GM19397 (cell line): ENCODE measurements around the gene CCT3.

Experiments
- ATAC-seq: cut with Tn5 transposase; IDR thresholded peaks from one replicate; pipeline ENCODE4 v1.9.1; 2021; ENCODE audit warnings: mild to moderate bottlenecking, moderate library complexity; ENCODE audit not compliant: unreplicated experiment

CCT3 gene

GRCh38 chr1:156282479-156283222 lies 55.4 kb downstream of the CCT3 start, which contains the start of gene SMG5:
Gene SMG5, minus strand, starts transcription at chr1:156282825. Its CDS starts 145 bp downstream, at chr1:156282680.
- peak; percentile 90 for ATAC-seq

- peak; percentile 7 for ATAC-seq
These were observed 56.2 kb downstream of the CCT3 start for GRCh38 chr1:156281693-156282478.

- no peak for ATAC-seq
These were observed 56.8 kb downstream of the CCT3 start for GRCh38 chr1:156281281-156281680.

- ATAC-seq = no peak
These were observed 58.3 kb downstream of the CCT3 start for GRCh38 chr1:156279837-156280236.

- no peak for ATAC-seq
These were observed 61.1 kb downstream of the CCT3 start for GRCh38 chr1:156276966-156277381.

- ATAC-seq = no peak
These were observed 61.6 kb downstream of the CCT3 start for GRCh38 chr1:156276532-156276931.

GRCh38 chr1:156270314-156270713 lies 67.8 kb downstream of the CCT3 start:
- no peak for ATAC-seq

- ATAC-seq = no peak
These were observed 69.8 kb downstream of the CCT3 start for GRCh38 chr1:156268336-156268735.

- ATAC-seq = no peak
These were observed 72.0 kb downstream of the CCT3 start for GRCh38 chr1:156266051-156266450.

- ATAC-seq = no peak
These were observed 74.8 kb downstream of the CCT3 start for GRCh38 chr1:156263288-156263655.

GRCh38 chr1:156262461-156263287 lies 75.4 kb downstream of the CCT3 start:
- ATAC-seq = no peak

GRCh38 chr1:156260896-156261295 lies 77.2 kb downstream of the CCT3 start:
- no peak for ATAC-seq

GRCh38 chr1:156259805-156260204 lies 78.3 kb downstream of the CCT3 start:
- no peak for ATAC-seq
